ENCODE measurements around the gene TENM4.

DNA sequence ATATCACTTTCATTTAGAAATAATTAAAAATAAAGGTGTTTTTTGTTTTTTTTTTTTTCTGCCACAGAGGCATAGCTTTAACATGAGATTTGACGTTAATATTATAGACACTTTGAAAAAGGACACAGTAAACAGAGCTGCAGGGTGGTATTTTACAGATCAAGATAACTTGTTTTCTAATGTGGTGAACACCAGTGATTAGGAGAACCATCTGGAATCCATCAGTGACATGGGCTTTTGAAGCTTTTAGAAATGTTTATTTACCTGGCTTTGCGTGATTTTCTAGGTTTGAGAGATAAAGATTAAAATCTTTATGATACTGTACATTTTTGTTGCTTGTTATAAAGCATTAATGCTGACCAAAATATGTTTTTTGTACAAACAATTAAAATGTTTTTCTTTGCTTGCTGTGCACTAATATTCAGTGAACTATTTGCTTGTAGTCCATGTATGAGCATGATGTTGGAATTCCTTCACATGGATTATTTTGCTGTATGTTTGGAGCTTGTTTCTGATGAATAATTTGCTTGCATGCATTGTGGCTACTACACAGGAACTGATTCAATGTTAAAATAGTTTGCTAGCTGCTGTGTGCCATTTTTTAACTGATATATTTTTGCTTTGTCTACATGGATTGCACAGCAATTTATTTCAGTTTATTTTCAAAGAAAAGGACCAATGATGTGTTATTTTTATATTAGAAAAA lies 514.0 kb downstream of the TENM4 start:
- TF ChIP-seq EP300 (IDR thresholded peaks at IDR 0.05) = no peak
- no peak for TF ChIP-seq CTCF (IDR thresholded peaks at IDR 0.05)
